ENCODE results near the gene POLR2I. TPM values are rescaled to one million over a fixed set of nuclear protein-coding genes. Genes with fewer than 3 reads are reported as not detected.

POLR2I gene
- total and polyA plus RNA-seq, 4 donors = 11.4 to 110 (median 61.1) TPM

DNA sequence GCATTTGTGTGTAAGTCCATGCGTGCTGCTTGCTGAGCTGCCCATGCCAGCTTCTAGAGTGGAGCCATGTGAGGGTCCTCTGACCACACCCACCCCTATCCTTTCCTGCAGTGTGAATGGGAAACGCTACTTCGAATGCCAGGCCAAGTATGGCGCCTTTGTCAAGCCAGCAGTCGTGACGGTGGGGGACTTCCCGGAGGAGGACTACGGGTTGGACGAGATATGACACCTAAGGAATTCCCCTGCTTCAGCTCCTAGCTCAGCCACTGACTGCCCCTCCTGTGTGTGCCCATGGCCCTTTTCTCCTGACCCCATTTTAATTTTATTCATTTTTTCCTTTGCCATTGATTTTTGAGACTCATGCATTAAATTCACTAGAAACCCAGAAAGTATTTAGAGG lies 10.9 kb upstream of the POLR2I start:
- TF ChIP-seq TAF1 (conservative IDR thresholded peaks at IDR 0.05) = no peak
- Histone ChIP-seq H3K27ac (ENCODE audit: low read depth in 1 of 2, low read length in 2 of 2) (no peak overlapping the region), H3K9me3 (ENCODE audit: control insufficient read depth in 4 of 4, low read length in 3 of 4) (no peaks in the 10 kb centered on the region), H3K4me1 (ENCODE audit: control insufficient read depth in 4 of 4, insufficient read depth in 4 of 4, low read length in 3 of 4) (peaks cover 0 to 13% (median 7%) of the 10 kb centered on the region in 4 donors), H3K9ac (ENCODE audit: low read depth in 1 of 2, low read length in 2 of 2) (no peak overlapping the region), H3K36me3 (ENCODE audit: control insufficient read depth in 4 of 4, insufficient read depth in 3 of 4, low read depth in 1 of 4, low read length in 3 of 4) (peaks cover 4 to 31% (median 13%) of the 10 kb centered on the region in 4 donors), H3K4me3 (ENCODE audit: low read depth in 1 of 3, low read length in 3 of 3) (no peak overlapping the region), H3K27me3 (ENCODE audit: control insufficient read depth in 4 of 4, insufficient read depth in 4 of 4, low read length in 3 of 4) (no peaks in the 10 kb centered on the region)
- WGBS = 81% methylated on average over 9 of the region's 9 CpGs
- no peak for DNase-seq (ENCODE audit: low spot score)

DNA sequence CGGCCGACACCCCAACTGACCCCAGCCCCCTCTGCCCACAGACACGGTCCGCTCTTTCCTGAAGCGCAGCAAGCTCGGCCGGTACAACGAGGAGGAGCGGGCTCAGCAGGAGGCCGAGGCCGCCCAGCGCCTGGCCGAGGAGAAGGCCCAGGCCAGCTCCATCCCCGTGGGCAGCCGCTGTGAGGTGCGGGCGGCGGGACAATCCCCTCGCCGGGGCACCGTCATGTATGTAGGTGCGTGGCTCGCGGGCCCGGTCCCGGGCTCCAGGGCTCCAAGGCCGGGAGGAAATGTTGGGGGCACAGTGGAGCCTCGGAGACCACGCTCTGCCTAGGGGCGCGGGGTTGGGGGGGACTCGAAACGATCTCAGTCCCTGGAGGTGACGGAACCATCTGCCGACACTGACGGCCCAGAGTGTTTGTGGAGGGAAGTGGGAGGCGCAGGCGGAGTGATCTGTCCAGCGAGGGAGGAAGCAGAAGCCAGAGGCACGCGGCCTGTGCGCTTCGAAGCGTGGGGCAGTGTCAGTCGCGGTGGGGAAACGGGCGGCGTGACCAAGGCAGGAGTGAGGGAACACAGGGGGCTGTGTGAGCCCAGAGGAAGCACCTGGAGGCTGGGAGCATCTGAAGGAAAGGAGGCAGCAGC lies 6.9 kb upstream of the POLR2I start:
- Histone ChIP-seq H3K4me3 (ENCODE audit: low read depth in 1 of 3, low read length in 3 of 3) (no peak overlapping the region), H3K9ac (ENCODE audit: low read depth in 1 of 2, low read length in 2 of 2) (no peak overlapping the region), H3K36me3 (ENCODE audit: control insufficient read depth in 4 of 4, insufficient read depth in 3 of 4, low read depth in 1 of 4, low read length in 3 of 4) (peaks cover 8 to 31% (median 14%) of the 10 kb centered on the region in 4 donors), H3K27me3 (ENCODE audit: control insufficient read depth in 4 of 4, insufficient read depth in 4 of 4, low read length in 3 of 4) (no peaks in the 10 kb centered on the region), H3K9me3 (ENCODE audit: control insufficient read depth in 4 of 4, low read length in 3 of 4) (no peaks in the 10 kb centered on the region), H3K27ac (ENCODE audit: low read depth in 1 of 2, low read length in 2 of 2) (no peak overlapping the region), H3K4me1 (ENCODE audit: control insufficient read depth in 4 of 4, insufficient read depth in 4 of 4, low read length in 3 of 4) (no peaks in the 10 kb centered on the region)
- TF ChIP-seq, protein P1, sequence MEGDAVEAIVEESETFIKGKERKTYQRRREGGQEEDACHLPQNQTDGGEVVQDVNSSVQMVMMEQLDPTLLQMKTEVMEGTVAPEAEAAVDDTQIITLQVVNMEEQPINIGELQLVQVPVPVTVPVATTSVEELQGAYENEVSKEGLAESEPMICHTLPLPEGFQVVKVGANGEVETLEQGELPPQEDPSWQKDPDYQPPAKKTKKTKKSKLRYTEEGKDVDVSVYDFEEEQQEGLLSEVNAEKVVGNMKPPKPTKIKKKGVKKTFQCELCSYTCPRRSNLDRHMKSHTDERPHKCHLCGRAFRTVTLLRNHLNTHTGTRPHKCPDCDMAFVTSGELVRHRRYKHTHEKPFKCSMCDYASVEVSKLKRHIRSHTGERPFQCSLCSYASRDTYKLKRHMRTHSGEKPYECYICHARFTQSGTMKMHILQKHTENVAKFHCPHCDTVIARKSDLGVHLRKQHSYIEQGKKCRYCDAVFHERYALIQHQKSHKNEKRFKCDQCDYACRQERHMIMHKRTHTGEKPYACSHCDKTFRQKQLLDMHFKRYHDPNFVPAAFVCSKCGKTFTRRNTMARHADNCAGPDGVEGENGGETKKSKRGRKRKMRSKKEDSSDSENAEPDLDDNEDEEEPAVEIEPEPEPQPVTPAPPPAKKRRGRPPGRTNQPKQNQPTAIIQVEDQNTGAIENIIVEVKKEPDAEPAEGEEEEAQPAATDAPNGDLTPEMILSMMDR (IDR thresholded peaks at IDR 0.05; ENCODE audit: low read depth, low read length, missing input control) = no peak
- TF ChIP-seq YY1 (IDR thresholded peaks at IDR 0.05) (no peak), FOXA2 (IDR thresholded peaks at IDR 0.05) (no peak), RXRA (IDR thresholded peaks at IDR 0.05) (no peak), HNF4A (conservative IDR thresholded peaks at IDR 0.05) (no peak), GABPA (IDR thresholded peaks at IDR 0.05 in 1 of 2, conservative IDR thresholded peaks at IDR 0.05 in 1 of 2) (no peak), TAF1 (conservative IDR thresholded peaks at IDR 0.05) (no peak), RAD21 (IDR thresholded peaks at IDR 0.05) (no peak), JUND (IDR thresholded peaks at IDR 0.05) (no peak), EGR1 (IDR thresholded peaks at IDR 0.05; ENCODE audit: low read depth in 2 of 2) (no peak), SP1 (IDR thresholded peaks at IDR 0.05) (no peak)
- TF ChIP-seq, protein P2, sequence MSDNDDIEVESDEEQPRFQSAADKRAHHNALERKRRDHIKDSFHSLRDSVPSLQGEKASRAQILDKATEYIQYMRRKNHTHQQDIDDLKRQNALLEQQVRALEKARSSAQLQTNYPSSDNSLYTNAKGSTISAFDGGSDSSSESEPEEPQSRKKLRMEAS (IDR thresholded peaks at IDR 0.05) = no peak
- TF ChIP-seq, protein P3, sequence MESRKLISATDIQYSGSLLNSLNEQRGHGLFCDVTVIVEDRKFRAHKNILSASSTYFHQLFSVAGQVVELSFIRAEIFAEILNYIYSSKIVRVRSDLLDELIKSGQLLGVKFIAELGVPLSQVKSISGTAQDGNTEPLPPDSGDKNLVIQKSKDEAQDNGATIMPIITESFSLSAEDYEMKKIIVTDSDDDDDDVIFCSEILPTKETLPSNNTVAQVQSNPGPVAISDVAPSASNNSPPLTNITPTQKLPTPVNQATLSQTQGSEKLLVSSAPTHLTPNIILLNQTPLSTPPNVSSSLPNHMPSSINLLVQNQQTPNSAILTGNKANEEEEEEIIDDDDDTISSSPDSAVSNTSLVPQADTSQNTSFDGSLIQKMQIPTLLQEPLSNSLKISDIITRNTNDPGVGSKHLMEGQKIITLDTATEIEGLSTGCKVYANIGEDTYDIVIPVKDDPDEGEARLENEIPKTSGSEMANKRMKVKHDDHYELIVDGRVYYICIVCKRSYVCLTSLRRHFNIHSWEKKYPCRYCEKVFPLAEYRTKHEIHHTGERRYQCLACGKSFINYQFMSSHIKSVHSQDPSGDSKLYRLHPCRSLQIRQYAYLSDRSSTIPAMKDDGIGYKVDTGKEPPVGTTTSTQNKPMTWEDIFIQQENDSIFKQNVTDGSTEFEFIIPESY (IDR thresholded peaks at IDR 0.05) = no peak
- TF ChIP-seq, protein P4, sequence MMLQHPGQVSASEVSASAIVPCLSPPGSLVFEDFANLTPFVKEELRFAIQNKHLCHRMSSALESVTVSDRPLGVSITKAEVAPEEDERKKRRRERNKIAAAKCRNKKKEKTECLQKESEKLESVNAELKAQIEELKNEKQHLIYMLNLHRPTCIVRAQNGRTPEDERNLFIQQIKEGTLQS (IDR thresholded peaks at IDR 0.05) = no peak
- TF ChIP-seq, protein P5, sequence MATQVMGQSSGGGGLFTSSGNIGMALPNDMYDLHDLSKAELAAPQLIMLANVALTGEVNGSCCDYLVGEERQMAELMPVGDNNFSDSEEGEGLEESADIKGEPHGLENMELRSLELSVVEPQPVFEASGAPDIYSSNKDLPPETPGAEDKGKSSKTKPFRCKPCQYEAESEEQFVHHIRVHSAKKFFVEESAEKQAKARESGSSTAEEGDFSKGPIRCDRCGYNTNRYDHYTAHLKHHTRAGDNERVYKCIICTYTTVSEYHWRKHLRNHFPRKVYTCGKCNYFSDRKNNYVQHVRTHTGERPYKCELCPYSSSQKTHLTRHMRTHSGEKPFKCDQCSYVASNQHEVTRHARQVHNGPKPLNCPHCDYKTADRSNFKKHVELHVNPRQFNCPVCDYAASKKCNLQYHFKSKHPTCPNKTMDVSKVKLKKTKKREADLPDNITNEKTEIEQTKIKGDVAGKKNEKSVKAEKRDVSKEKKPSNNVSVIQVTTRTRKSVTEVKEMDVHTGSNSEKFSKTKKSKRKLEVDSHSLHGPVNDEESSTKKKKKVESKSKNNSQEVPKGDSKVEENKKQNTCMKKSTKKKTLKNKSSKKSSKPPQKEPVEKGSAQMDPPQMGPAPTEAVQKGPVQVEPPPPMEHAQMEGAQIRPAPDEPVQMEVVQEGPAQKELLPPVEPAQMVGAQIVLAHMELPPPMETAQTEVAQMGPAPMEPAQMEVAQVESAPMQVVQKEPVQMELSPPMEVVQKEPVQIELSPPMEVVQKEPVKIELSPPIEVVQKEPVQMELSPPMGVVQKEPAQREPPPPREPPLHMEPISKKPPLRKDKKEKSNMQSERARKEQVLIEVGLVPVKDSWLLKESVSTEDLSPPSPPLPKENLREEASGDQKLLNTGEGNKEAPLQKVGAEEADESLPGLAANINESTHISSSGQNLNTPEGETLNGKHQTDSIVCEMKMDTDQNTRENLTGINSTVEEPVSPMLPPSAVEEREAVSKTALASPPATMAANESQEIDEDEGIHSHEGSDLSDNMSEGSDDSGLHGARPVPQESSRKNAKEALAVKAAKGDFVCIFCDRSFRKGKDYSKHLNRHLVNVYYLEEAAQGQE (IDR thresholded peaks at IDR 0.05) = no peak
- WGBS = 92% methylated on average over 49 of the region's 49 CpGs
- no peak for DNase-seq (ENCODE audit: low spot score)
